ENCODE measurements around the gene TMED5.
"Not testable (repeated sequence)": the region's sequence is repeated elsewhere in the genome, so short reads cannot be mapped to it uniquely, and the experiment has no call there.

Gene TMED5

GRCh38 chr1:93179886-93180722 is at the start of gene TMED5:
TSS of gene TMED5 (minus strand) at chr1:93180413. CDS start at chr1:93180242, 171 bp downstream.
- peak; percentile 100 for DNase-seq

GRCh38 chr1:93223023-93223675 is 42.9 kb upstream of the TMED5 start:
- no peak for DNase-seq

- DNase-seq = no peak
These were observed 41.7 kb upstream of the TMED5 start for GRCh38 chr1:93221913-93222312.

- not testable (repeated sequence) for DNase-seq
These were observed 40.5 kb upstream of the TMED5 start for GRCh38 chr1:93220716-93221115.

GRCh38 chr1:93219443-93219842 is 39.2 kb upstream of the TMED5 start:
- DNase-seq = no peak

GRCh38 chr1:93215322-93215721 is 35.1 kb upstream of the TMED5 start:
- no peak for DNase-seq

GRCh38 chr1:93207211-93207610 is 27.0 kb upstream of the TMED5 start:
- DNase-seq = no peak

GRCh38 chr1:93206567-93206954 is 26.3 kb upstream of the TMED5 start:
- DNase-seq = no peak

DNA sequence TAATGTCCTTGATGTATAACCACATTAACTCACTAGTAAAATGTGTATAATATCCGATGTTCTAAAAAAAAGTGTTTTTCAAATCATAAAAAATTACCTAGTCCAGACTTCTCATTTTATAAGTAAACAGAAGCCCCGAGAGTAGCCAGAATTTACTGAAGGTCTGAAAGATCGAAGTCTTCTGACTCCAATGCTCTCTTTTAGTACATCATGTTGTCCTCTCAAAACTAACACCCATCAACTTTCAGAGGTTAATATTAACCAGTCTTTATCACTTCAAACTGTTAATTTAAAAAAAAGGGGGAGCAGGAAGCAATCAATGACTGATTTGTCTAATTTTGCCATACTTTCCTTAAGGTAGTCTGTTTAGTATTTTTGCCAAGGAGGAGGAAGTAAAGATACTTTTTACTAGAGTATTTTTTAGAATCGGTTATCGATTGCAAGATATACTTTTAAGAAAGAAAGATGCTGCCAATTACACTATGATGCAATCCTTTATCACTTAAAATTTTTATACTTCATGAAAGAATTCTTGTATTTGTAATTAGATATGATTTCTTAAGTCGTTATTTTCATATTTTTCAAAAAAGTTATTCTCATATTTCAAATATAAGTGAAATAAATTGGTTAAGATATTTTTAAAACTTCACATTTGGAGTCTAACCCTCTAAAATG is 25.8 kb upstream of the TMED5 start:
- no peak for DNase-seq

- no peak for DNase-seq
These were observed 20.5 kb upstream of the TMED5 start for GRCh38 chr1:93200714-93201113.

GRCh38 chr1:93200086-93200620 is 19.9 kb upstream of the TMED5 start:
- no peak for DNase-seq

GRCh38 chr1:93199150-93199549 is 18.9 kb upstream of the TMED5 start:
- DNase-seq = no peak

DNA sequence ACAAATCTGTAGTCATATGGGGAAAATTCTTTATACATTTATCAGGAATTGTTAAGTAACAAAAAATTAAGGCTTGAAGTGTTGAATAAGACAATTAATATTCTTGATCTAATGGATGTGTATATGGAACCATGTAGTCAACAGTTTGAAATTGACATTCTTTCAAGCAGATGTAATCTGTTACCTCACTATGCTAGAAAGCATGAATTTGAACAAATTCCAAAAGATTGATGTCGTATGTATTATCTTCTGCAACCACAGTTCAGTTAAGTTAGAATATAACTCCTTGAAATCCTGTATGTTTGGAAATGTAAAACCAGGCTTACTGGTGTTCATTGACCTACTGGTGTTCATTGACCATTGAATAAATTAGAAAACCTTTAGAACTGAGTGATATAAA is 16.4 kb upstream of the TMED5 start:
- no peak for DNase-seq

DNA sequence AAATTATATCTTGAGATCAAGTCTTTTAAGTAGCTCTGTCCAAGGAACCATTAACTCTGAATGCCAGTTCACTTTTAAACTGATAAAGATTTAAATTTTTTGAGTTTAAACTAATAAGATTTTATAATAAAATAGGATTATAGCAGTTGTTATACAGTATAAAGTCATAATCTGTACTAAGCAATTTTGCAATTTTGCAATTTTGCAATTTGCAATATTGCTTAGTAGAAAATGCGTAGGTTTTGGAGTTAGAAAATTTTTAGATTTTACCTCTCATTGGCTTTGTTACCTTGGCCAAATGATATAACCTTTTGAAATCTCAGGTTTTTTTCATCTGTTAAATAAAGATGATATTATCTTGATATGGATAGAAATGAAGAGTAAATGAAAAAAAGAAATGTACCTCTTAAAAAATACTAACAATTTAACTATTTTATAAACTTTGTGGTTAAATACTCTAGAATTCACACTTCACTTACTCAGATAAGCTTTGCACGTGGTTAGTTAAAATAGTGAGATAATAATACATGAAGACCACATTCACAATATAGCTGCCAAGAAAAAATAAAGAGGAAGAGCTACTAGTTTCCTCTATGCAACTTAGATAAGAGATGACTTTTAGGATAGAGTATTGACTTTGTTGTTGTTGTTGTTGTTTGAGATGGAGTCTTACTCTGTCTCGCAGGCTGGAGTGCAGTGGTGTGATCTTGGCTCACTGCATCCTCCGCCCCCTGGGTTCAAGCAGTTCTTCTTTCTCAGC is 14.2 kb upstream of the TMED5 start:
- DNase-seq = no peak

- no peak for DNase-seq
These were observed 10.2 kb upstream of the TMED5 start for GRCh38 chr1:93190432-93190831.

- no peak for DNase-seq
These were observed 6.5 kb upstream of the TMED5 start for GRCh38 chr1:93186667-93187066.

DNA sequence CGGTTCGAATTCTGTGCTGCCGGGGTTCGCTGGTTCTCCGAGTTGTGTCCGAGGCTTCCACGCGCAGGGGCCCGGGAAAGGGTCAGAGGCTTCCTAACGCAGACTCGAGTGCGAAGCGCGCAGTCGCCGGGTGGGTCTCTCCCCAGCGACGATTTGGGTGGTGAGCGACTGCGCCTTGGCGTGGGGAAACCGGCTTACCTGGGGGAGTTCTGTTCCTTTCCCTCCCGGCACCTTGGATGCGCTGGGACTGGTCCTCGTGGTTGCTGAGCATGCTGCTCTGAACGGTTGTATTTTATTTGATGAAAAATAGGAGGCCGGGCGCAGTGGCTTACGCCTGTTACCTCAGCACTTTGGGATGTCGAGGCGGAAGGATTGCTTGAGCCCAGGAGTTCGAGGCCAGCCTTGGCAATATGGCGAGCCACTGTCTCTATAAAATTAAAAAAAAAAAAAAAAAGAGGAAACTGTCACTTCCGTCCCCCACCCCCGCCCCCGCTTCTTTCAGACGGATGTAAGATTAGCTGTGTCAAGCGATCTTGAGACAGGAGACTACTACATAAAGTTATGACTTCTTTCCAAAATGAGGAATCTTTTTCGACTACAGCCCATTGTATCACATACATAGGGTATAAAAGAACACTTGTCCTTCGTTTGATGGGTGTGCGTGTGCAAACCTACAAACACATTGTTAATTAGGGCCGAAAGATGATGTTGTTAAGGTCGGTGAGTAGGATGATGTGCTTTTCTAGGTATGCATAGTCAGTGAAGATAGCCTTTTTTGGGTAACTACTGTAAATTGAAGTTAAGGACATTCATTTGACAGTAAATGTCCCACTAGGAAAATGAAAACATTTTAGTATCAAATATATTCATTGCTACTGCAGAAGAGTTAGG is 755 bp upstream of the TMED5 start, which contains the start of gene CCDC18:
Gene CCDC18, plus strand, starts transcription at position 2 of the 891 bp plus-strand sequence. CDS start 2,638 bp downstream, outside the sequence.
- DNase-seq = peak; percentile 94

DNA sequence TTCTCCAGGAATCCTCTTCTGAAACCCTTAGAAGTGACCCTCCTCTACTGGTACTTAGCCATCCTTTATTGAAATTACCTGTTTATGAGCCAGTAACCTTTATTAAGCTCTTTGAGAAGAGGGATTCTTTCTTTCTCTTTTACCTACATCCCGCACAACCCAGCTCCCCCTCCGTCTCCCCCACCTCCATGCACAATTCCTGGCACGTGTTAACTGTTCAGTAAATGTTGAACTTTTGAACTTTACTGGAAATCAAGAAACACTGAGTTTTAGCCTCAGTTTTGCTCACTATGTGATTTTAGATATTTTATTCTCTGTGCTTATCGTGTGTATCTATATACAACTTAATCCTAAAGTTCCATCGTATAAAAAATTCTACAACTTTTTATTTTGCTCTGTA is 1.8 kb downstream of the TMED5 start:
- no peak for DNase-seq

- DNase-seq = no peak
These were observed 2.2 kb downstream of the TMED5 start for GRCh38 chr1:93177991-93178390.

GRCh38 chr1:93174638-93175037 is 5.6 kb downstream of the TMED5 start:
- DNase-seq = not testable (repeated sequence)

DNA sequence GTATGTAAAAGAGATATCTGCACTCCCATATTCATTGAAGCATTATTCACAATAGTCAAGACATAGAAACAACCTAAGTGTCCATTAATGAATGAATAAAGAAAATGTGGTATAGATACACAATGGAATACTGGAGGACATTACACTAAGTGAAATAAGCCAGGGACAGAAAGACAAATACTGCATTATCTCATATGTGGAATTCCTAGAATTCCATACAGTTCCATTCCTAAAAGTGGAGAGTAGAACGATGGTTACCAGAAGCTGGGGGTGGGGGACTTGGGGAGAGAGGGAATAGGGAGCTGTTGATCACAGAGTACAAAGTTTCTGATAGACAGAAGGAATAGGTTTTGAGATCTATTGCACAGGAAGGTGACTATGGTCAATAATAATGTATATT is 7.4 kb downstream of the TMED5 start:
- no peak for DNase-seq

All from DMS53 (cell line).